Measurements from ENCODE around the gene ZNF668. TPM values are rescaled to one million over a fixed set of nuclear protein-coding genes. Genes with fewer than 3 reads are reported as not detected.

The ZNF668 gene
- total RNA-seq, 1 donor from 2014 or later: 13.6 TPM

GRCh38 chr16:31050280-31051030 is 23.6 kb downstream of the ZNF668 start:
- H3K4me1 Mint-ChIP-seq (ENCODE audit: unreplicated experiment): peaks cover 3% of the 10 kb centered on the region
- H3K4me3 Mint-ChIP-seq (ENCODE audit: unreplicated experiment): no peak overlapping the region
- no peaks in the 10 kb centered on the region for H3K9me3 Mint-ChIP-seq (ENCODE audit: unreplicated experiment)
- DNase-seq (ENCODE audit: low spot score): no peak
- TF ChIP-seq CTCF (IDR thresholded peaks at IDR 0.05; ENCODE audit: unreplicated experiment): no peak
- H3K36me3 Mint-ChIP-seq (ENCODE audit: low read depth, unreplicated experiment): peaks cover 5% of the 10 kb centered on the region
- no peak overlapping the region for H3K27ac Mint-ChIP-seq (ENCODE audit: unreplicated experiment)
- no peaks in the 10 kb centered on the region for H3K27me3 Mint-ChIP-seq (ENCODE audit: unreplicated experiment)

- no peak for TF ChIP-seq CTCF (IDR thresholded peaks at IDR 0.05; ENCODE audit: unreplicated experiment)
- H3K4me1 Mint-ChIP-seq (ENCODE audit: unreplicated experiment): no peaks in the 10 kb centered on the region
- no peak overlapping the region for H3K27ac Mint-ChIP-seq (ENCODE audit: unreplicated experiment)
- no peak for DNase-seq (ENCODE audit: low spot score)
- H3K27me3 Mint-ChIP-seq (ENCODE audit: unreplicated experiment): peaks cover 7% of the 10 kb centered on the region
- H3K9me3 Mint-ChIP-seq (ENCODE audit: unreplicated experiment): no peaks in the 10 kb centered on the region
- no peak overlapping the region for H3K4me3 Mint-ChIP-seq (ENCODE audit: unreplicated experiment)
- H3K36me3 Mint-ChIP-seq (ENCODE audit: low read depth, unreplicated experiment): peaks cover 15% of the 10 kb centered on the region
These were observed 30.1 kb downstream of the ZNF668 start for GRCh38 chr16:31043898-31044481.

GRCh38 chr16:31043352-31043751 is 30.7 kb downstream of the ZNF668 start:
- Mint-ChIP-seq H3K27me3 (ENCODE audit: unreplicated experiment) (peaks cover 8% of the 10 kb centered on the region), H3K36me3 (ENCODE audit: low read depth, unreplicated experiment) (peaks cover 21% of the 10 kb centered on the region), H3K27ac (ENCODE audit: unreplicated experiment) (no peak overlapping the region), H3K4me1 (ENCODE audit: unreplicated experiment) (no peaks in the 10 kb centered on the region), H3K9me3 (ENCODE audit: unreplicated experiment) (no peaks in the 10 kb centered on the region), H3K4me3 (ENCODE audit: unreplicated experiment) (no peak overlapping the region)
- TF ChIP-seq CTCF (IDR thresholded peaks at IDR 0.05; ENCODE audit: unreplicated experiment): no peak
- no peak for DNase-seq (ENCODE audit: low spot score)

GRCh38 chr16:31042866-31043265 is 31.2 kb downstream of the ZNF668 start:
- Mint-ChIP-seq H3K36me3 (ENCODE audit: low read depth, unreplicated experiment) (peaks cover 22% of the 10 kb centered on the region), H3K4me3 (ENCODE audit: unreplicated experiment) (no peak overlapping the region), H3K9me3 (ENCODE audit: unreplicated experiment) (no peaks in the 10 kb centered on the region), H3K27me3 (ENCODE audit: unreplicated experiment) (peaks cover 8% of the 10 kb centered on the region), H3K27ac (ENCODE audit: unreplicated experiment) (no peak overlapping the region), H3K4me1 (ENCODE audit: unreplicated experiment) (no peaks in the 10 kb centered on the region)
- no peak for DNase-seq (ENCODE audit: low spot score)
- no peak for TF ChIP-seq CTCF (IDR thresholded peaks at IDR 0.05; ENCODE audit: unreplicated experiment)

GRCh38 chr16:31038993-31039392 is 35.0 kb downstream of the ZNF668 start:
- H3K4me1 Mint-ChIP-seq (ENCODE audit: unreplicated experiment): peaks cover 11% of the 10 kb centered on the region
- TF ChIP-seq CTCF (IDR thresholded peaks at IDR 0.05; ENCODE audit: unreplicated experiment): no peak
- peaks cover 8% of the 10 kb centered on the region for H3K27me3 Mint-ChIP-seq (ENCODE audit: unreplicated experiment)
- peaks cover 35% of the 10 kb centered on the region for H3K36me3 Mint-ChIP-seq (ENCODE audit: low read depth, unreplicated experiment)
- no peak overlapping the region for H3K27ac Mint-ChIP-seq (ENCODE audit: unreplicated experiment)
- DNase-seq (ENCODE audit: low spot score): no peak
- no peak overlapping the region for H3K4me3 Mint-ChIP-seq (ENCODE audit: unreplicated experiment)
- no peaks in the 10 kb centered on the region for H3K9me3 Mint-ChIP-seq (ENCODE audit: unreplicated experiment)

All from endothelial cell (in vitro differentiated cells).